PFSK-1 (cell line): Measurements from ENCODE around the gene WASF1.

Experiments used
- TAF1 ChIP-seq: IDR thresholded peaks from 2 replicates; pipeline ENCODE4 v1.6.1; 2012; ENCODE audit warnings: low read length, control low read depth, borderline replicate concordance; ENCODE audit not compliant: insufficient read depth
- TF ChIP-seq, protein P1 (sequence below), 2 experiments: IDR thresholded peaks; 2 replicates each; pipeline versions ENCODE4 v1.6.1 to v1.8.0; 2011 to 2012; ENCODE audit warnings: low read depth in 2 of 2, low read length in 2 of 2, control low read depth in 1 of 2, inconsistent platforms in 1 of 2, mild to moderate bottlenecking in 1 of 2, moderate library complexity in 1 of 2; ENCODE audit not compliant: insufficient read depth in 1 of 2

DNA sequence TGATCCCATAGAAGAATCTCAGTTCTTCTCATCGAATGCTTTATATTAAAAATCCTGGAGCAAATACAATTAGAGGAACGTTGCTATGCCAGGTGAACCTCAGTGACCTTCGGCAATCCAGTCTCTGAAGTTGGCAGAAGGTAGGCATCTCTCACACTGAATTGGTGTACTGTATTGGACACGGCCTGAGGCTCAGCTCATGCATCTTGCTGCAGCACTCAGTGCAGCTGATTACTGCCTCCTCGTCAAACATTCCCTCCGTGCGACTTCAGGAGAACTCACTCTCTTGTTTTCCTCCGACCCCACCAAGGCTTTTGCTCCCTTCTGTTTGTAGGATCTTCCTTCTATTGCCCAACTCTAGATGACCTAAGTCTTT is 110.9 kb downstream of the WASF1 start:
- TF ChIP-seq, protein P1, sequence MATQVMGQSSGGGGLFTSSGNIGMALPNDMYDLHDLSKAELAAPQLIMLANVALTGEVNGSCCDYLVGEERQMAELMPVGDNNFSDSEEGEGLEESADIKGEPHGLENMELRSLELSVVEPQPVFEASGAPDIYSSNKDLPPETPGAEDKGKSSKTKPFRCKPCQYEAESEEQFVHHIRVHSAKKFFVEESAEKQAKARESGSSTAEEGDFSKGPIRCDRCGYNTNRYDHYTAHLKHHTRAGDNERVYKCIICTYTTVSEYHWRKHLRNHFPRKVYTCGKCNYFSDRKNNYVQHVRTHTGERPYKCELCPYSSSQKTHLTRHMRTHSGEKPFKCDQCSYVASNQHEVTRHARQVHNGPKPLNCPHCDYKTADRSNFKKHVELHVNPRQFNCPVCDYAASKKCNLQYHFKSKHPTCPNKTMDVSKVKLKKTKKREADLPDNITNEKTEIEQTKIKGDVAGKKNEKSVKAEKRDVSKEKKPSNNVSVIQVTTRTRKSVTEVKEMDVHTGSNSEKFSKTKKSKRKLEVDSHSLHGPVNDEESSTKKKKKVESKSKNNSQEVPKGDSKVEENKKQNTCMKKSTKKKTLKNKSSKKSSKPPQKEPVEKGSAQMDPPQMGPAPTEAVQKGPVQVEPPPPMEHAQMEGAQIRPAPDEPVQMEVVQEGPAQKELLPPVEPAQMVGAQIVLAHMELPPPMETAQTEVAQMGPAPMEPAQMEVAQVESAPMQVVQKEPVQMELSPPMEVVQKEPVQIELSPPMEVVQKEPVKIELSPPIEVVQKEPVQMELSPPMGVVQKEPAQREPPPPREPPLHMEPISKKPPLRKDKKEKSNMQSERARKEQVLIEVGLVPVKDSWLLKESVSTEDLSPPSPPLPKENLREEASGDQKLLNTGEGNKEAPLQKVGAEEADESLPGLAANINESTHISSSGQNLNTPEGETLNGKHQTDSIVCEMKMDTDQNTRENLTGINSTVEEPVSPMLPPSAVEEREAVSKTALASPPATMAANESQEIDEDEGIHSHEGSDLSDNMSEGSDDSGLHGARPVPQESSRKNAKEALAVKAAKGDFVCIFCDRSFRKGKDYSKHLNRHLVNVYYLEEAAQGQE (IDR thresholded peaks at IDR 0.05; ENCODE audit: insufficient read depth in 1 of 2, low read depth in 2 of 2, low read length in 2 of 2), result no peak
- no peak for TF ChIP-seq TAF1
